ENCODE results near the gene NUSAP1. TPM values are rescaled to one million over a fixed set of nuclear protein-coding genes. Genes with fewer than 3 reads are reported as not detected.
"Not testable (repeated sequence)": the region's sequence is repeated elsewhere in the genome, so short reads cannot be mapped to it uniquely, and the experiment has no call there.

Gene NUSAP1
- total RNA-seq (10 to 100 TPM; 48.2 to 70.1 TPM), polyA plus RNA-seq (ENCODE audit: insufficient read length in 2 of 2) (10 to 100 TPM; 56.8 to 57.6 TPM)
- long read RNA-seq, donor 1, transcript NUSAP1-202 (11 exons, 2,274 nt) = major isoform, 9 of 56 reads
- long read RNA-seq, donor 1, partial matches to known transcripts = 27 of 56 reads
- long read RNA-seq, donor 1, other reads (novel, unspliced or antisense) = 12 of 56 reads
- long read RNA-seq, donor 2, partial matches to known transcripts = 0 of 8 reads
- long read RNA-seq, donor 2, other reads (novel, unspliced or antisense) = 0 of 8 reads
- long read RNA-seq, donor 3, partial matches to known transcripts = 17 of 23 reads
- long read RNA-seq, donor 3, other reads (novel, unspliced or antisense) = 0 of 23 reads
- long read RNA-seq, donor 4, transcript NUSAP1-202 (11 exons, 2,274 nt) = major isoform, 5 of 38 reads
- long read RNA-seq, donor 4, partial matches to known transcripts = 25 of 38 reads
- long read RNA-seq, donor 4, other reads (novel, unspliced or antisense) = 0 of 38 reads

DNA sequence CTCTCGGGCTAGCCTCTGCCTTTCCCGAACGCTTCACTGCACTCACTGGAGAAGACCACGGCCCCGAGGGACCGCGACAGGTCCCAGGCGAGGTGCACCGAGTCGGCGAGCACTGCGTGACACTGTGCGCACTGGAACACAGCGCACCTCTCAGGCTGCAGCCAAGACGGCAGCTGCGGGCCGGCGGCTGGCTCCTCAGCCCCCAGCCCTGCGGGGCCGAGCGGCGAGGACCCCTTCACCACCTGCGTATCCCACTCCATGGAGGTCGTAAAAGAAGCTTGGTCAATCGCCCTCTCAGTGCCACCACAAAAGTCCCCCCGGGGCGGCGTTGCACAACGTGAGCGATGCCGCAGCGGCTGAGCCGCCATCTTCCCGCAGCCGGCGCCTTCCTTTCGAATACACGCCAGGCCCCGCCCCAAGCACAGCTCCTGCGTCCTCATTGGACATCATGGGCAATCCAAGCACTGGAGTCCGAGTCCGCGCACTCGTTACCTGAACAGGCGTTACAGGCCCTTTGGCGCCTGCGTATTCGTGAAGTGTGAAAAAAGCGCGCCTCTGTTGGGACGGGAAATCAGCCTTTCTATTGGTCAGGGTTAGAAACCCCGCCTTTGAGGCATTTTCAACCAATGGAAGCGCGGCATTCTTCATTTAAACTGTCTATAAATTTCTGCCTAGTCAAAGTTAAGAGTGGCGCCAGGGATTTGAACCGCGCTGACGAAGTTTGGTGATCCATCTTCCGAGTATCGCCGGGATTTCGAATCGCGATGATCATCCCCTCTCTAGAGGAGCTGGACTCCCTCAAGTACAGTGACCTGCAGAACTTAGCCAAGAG, at the start of gene NUSAP1, which contains the start of gene OIP5:
Gene NUSAP1, plus strand, starts transcription at position 688 of the 832 bp plus-strand sequence. Its CDS starts 77 bp downstream, at position 765.
Gene OIP5, minus strand, starts transcription at position 398 of the 832 bp plus-strand sequence. Its CDS starts 30 bp downstream, at position 368.
- peaks cover 8% of the 10 kb centered on the region for H3K4me1 ChIP-seq (ENCODE audit: control insufficient read depth, insufficient read depth, low read length)
- peak; percentile 97 to 100 (median 98) for DNase-seq (ENCODE audit: low read depth in 4 of 6, low spot score in 6 of 6)
- H3K36me3 ChIP-seq (ENCODE audit: control insufficient read depth, insufficient read depth, low read length) = no peaks in the 10 kb centered on the region
- peak within 1 kb of the TSS; percentile 84 for H3K4me3 ChIP-seq (ENCODE audit: low read depth, low read length)
- WGBS (ENCODE audit: insufficient coverage) = under 1% methylated on average over 64 of the region's 64 CpGs
- peak within 1 kb of the TSS; percentile 87 for H3K27ac ChIP-seq (ENCODE audit: low read depth, low read length)
- no peaks in the 10 kb centered on the region for H3K9me3 ChIP-seq (ENCODE audit: control insufficient read depth, insufficient read depth, low read length)
- H3K27me3 ChIP-seq (ENCODE audit: control insufficient read depth, insufficient read depth, low read length) = no peaks in the 10 kb centered on the region

- not testable (repeated sequence) for H3K4me1 ChIP-seq (ENCODE audit: control insufficient read depth, insufficient read depth, low read length); H3K27me3 ChIP-seq (ENCODE audit: control insufficient read depth, insufficient read depth, low read length); H3K9me3 ChIP-seq (ENCODE audit: control insufficient read depth, insufficient read depth, low read length)
- WGBS (ENCODE audit: insufficient coverage) = 50% methylated on average over 5 of the region's 19 CpGs
- Histone ChIP-seq H3K36me3 (ENCODE audit: control insufficient read depth, insufficient read depth, low read length) (peaks cover 30% of the 10 kb centered on the region), H3K4me3 (ENCODE audit: low read depth, low read length) (peak overlapping the region; percentile 92), H3K27ac (ENCODE audit: low read depth, low read length) (peak overlapping the region; percentile 96)
- peak in 1 of 6 donors; percentile 4 for DNase-seq (ENCODE audit: low read depth in 4 of 6, low spot score in 6 of 6)
These were observed 49.6 kb upstream of the NUSAP1 start for GRCh38 chr15:41282980-41283652.

- H3K9me3 ChIP-seq (ENCODE audit: control insufficient read depth, insufficient read depth, low read length) = no peaks in the 10 kb centered on the region
- peak overlapping the region; percentile 96 for H3K27ac ChIP-seq (ENCODE audit: low read depth, low read length)
- peaks cover 7% of the 10 kb centered on the region for H3K4me1 ChIP-seq (ENCODE audit: control insufficient read depth, insufficient read depth, low read length)
- DNase-seq (ENCODE audit: low read depth in 4 of 6, low spot score in 6 of 6) = peak; percentile 95 to 100 (median 99)
- peak overlapping the region; percentile 92 for H3K4me3 ChIP-seq (ENCODE audit: low read depth, low read length)
- under 1% methylated on average over 57 of the region's 61 CpGs for WGBS (ENCODE audit: insufficient coverage)
- peaks cover 28% of the 10 kb centered on the region for H3K36me3 ChIP-seq (ENCODE audit: control insufficient read depth, insufficient read depth, low read length)
- H3K27me3 ChIP-seq (ENCODE audit: control insufficient read depth, insufficient read depth, low read length) = no peaks in the 10 kb centered on the region
These were observed 48.8 kb upstream of the NUSAP1 start for GRCh38 chr15:41283653-41284426.

DNA sequence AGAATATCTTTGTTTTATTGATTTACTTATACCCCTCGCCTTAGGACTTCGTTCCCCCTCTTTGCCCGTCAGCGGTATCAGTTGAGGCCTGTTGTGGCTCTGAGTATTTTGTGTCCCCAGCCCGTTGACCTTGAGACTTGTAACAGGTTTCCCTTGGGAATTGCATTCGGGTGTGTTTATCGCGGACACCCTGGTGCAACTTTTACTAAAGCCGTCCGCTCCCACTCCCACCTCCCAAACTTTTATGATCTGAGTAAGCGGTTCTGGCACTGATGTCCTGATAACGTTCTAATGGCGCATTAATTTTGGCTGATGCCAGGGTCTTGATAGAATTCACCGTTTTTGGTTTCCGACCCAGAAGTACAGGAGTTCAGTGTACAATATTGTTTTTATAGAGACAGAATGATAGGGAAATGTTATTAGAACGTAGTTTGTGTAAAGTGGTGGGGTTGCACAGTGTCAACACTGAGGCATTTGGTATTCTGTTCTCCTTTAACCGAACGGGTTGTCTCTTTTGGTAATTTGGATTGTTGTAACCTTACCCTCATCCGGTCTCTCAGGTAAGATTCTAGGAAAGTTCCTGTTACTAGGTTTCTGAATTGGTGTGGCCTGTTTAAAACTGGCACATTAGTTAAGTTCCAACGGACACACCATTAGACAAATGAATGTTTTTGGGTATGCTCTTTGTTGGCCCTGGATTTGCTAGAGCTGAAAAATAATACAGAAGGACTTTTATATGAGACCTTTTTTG, 48.1 kb upstream of the NUSAP1 start:
- Histone ChIP-seq H3K27ac (ENCODE audit: low read depth, low read length) (peak overlapping the region; percentile 96), H3K27me3 (ENCODE audit: control insufficient read depth, insufficient read depth, low read length) (no peaks in the 10 kb centered on the region), H3K4me1 (ENCODE audit: control insufficient read depth, insufficient read depth, low read length) (peaks cover 7% of the 10 kb centered on the region), H3K9me3 (ENCODE audit: control insufficient read depth, insufficient read depth, low read length) (no peaks in the 10 kb centered on the region), H3K4me3 (ENCODE audit: low read depth, low read length) (peak overlapping the region; percentile 92), H3K36me3 (ENCODE audit: control insufficient read depth, insufficient read depth, low read length) (peaks cover 23% of the 10 kb centered on the region)
- peak in 4 of 6 donors; percentile 2 to 63 (median 47) for DNase-seq (ENCODE audit: low read depth in 4 of 6, low spot score in 6 of 6)
- WGBS (ENCODE audit: insufficient coverage) = 0% methylated on average over 8 of the region's 20 CpGs

- Histone ChIP-seq H3K27ac (ENCODE audit: low read depth, low read length) (peak overlapping the region; percentile 96), H3K27me3 (ENCODE audit: control insufficient read depth, insufficient read depth, low read length) (no peaks in the 10 kb centered on the region), H3K9me3 (ENCODE audit: control insufficient read depth, insufficient read depth, low read length) (no peaks in the 10 kb centered on the region), H3K4me1 (ENCODE audit: control insufficient read depth, insufficient read depth, low read length) (peaks cover 7% of the 10 kb centered on the region), H3K4me3 (ENCODE audit: low read depth, low read length) (peak overlapping the region; percentile 92), H3K36me3 (ENCODE audit: control insufficient read depth, insufficient read depth, low read length) (peaks cover 23% of the 10 kb centered on the region)
- WGBS (ENCODE audit: insufficient coverage) = 3% methylated on average over 5 of the region's 7 CpGs
- DNase-seq (ENCODE audit: low read depth in 4 of 6, low spot score in 6 of 6) = no peak
These were observed 47.4 kb upstream of the NUSAP1 start for GRCh38 chr15:41285285-41285684.

GRCh38 chr15:41286665-41287333, 45.9 kb upstream of the NUSAP1 start:
- Histone ChIP-seq H3K4me1 (ENCODE audit: control insufficient read depth, insufficient read depth, low read length) (peaks cover 7% of the 10 kb centered on the region), H3K27me3 (ENCODE audit: control insufficient read depth, insufficient read depth, low read length) (no peaks in the 10 kb centered on the region), H3K4me3 (ENCODE audit: low read depth, low read length) (no peak overlapping the region), H3K9me3 (ENCODE audit: control insufficient read depth, insufficient read depth, low read length) (no peaks in the 10 kb centered on the region), H3K27ac (ENCODE audit: low read depth, low read length) (no peak overlapping the region), H3K36me3 (ENCODE audit: control insufficient read depth, insufficient read depth, low read length) (peaks cover 31% of the 10 kb centered on the region)
- WGBS (ENCODE audit: insufficient coverage) = 93% methylated on average over 3 of the region's 6 CpGs
- DNase-seq (ENCODE audit: low read depth in 4 of 6, low spot score in 6 of 6) = no peak

- Histone ChIP-seq H3K4me1 (ENCODE audit: control insufficient read depth, insufficient read depth, low read length) (peaks cover 3% of the 10 kb centered on the region), H3K4me3 (ENCODE audit: low read depth, low read length) (no peak overlapping the region), H3K27ac (ENCODE audit: low read depth, low read length) (no peak overlapping the region), H3K9me3 (ENCODE audit: control insufficient read depth, insufficient read depth, low read length) (no peaks in the 10 kb centered on the region), H3K36me3 (ENCODE audit: control insufficient read depth, insufficient read depth, low read length) (peaks cover 40% of the 10 kb centered on the region), H3K27me3 (ENCODE audit: control insufficient read depth, insufficient read depth, low read length) (no peaks in the 10 kb centered on the region)
- WGBS (ENCODE audit: insufficient coverage) = no CpG with 5 or more reads among the region's 1 CpG
- DNase-seq (ENCODE audit: low read depth in 4 of 6, low spot score in 6 of 6) = no peak
These were observed 44.2 kb upstream of the NUSAP1 start for GRCh38 chr15:41288464-41288863.

- no CpG with 5 or more reads among the region's 2 CpGs for WGBS (ENCODE audit: insufficient coverage)
- H3K36me3 ChIP-seq (ENCODE audit: control insufficient read depth, insufficient read depth, low read length) = peaks cover 45% of the 10 kb centered on the region
- no peak overlapping the region for H3K27ac ChIP-seq (ENCODE audit: low read depth, low read length)
These were observed 42.7 kb upstream of the NUSAP1 start for GRCh38 chr15:41289953-41290352.

More at GRCh38 chr15:41289953-41290352, 42.7 kb upstream of the NUSAP1 start:
- H3K4me3 ChIP-seq (ENCODE audit: low read depth, low read length) = no peak overlapping the region
- no peak for DNase-seq (ENCODE audit: low read depth in 4 of 6, low spot score in 6 of 6)
- H3K9me3 ChIP-seq (ENCODE audit: control insufficient read depth, insufficient read depth, low read length) = no peaks in the 10 kb centered on the region
- peaks cover 3% of the 10 kb centered on the region for H3K4me1 ChIP-seq (ENCODE audit: control insufficient read depth, insufficient read depth, low read length)
- no peaks in the 10 kb centered on the region for H3K27me3 ChIP-seq (ENCODE audit: control insufficient read depth, insufficient read depth, low read length)

Data from spinal cord (tissue), 10 donors.